Coronary artery (tissue), 2 donors: ENCODE measurements around the gene TTF2.

Experiments
- DNase-seq: peaks from one replicate; pipeline ENCODE4 v3.0.0-alpha.2; 2017; ENCODE audit warnings: low spot score
- H3K27ac ChIP-seq, 2 donors: fragments of 200-600 bp; sonication (generic); one replicate each; pipeline ENCODE4 v1.5.1; 2016 to 2019
- H3K4me3 ChIP-seq: fragments of 200-600 bp; sonication (generic); 2 replicates; pipeline ENCODE4 v1.5.1; 2016; ENCODE audit warnings: mild to moderate bottlenecking, moderate library complexity
- TF ChIP-seq, protein P1 (sequence below): fragments of 200-600 bp; sonication (generic); IDR thresholded peaks from one replicate; pipeline ENCODE4 v1.5.1; 2019; ENCODE audit warnings: antibody characterized with exemption

Gene TTF2

DNA sequence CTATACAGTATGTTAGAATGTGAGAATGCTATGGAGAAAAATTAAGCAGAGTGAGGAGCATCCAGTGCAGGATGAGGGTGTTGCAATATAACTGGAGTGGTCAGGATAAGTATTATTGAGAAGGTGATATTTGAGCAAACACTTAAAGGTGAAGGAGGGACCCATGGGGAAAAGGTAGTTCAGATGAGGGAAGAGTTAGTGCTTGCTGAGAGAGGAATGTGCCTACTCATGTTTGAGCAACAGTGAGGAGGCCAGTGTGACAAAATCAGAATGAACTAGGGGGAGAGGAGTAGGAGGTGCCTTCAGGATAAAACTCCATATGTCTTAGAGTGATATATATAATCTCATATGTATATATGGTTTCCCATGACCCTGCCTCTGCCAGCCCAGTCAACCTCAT lies 67.7 kb downstream of the TTF2 start:
- Histone ChIP-seq H3K27ac (no peak overlapping the region), H3K4me3 (no peak overlapping the region)
- no peak for DNase-seq
- TF ChIP-seq, protein P1, sequence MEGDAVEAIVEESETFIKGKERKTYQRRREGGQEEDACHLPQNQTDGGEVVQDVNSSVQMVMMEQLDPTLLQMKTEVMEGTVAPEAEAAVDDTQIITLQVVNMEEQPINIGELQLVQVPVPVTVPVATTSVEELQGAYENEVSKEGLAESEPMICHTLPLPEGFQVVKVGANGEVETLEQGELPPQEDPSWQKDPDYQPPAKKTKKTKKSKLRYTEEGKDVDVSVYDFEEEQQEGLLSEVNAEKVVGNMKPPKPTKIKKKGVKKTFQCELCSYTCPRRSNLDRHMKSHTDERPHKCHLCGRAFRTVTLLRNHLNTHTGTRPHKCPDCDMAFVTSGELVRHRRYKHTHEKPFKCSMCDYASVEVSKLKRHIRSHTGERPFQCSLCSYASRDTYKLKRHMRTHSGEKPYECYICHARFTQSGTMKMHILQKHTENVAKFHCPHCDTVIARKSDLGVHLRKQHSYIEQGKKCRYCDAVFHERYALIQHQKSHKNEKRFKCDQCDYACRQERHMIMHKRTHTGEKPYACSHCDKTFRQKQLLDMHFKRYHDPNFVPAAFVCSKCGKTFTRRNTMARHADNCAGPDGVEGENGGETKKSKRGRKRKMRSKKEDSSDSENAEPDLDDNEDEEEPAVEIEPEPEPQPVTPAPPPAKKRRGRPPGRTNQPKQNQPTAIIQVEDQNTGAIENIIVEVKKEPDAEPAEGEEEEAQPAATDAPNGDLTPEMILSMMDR, result no peak

DNA sequence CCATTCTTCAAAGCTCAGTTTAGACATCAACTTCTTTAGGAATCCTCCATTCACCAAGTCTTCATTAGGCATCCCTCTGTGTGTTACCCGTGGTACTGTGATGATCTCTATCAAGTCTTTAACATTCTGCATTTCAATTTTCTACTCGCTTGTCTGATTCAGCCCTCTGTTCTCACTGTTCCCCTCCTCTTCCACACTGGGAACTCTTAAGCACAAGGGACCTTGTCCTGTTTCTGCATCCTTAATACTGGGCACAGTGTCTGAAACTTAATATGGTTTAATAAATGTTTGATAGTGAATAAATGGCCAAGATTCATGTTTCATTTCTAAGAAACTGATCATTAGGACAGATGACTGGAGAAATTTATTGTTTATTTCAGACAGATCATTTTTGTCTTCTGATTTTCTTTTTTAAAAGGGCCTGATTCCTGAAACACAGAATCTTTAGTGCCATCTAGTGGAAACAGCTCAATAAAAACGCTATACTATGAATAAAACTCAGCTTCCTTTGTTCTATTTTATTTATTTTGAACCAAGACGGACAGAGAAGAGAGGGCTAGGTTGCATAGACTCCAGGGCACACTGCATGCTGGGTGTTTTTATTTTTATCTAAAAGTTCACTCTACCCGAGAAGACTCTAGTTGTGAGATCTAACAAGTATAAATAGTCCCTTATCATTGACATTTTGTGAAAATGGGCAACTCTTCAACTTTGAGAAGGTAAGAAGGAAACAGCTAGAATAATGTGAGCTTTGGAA lies 68.4 kb downstream of the TTF2 start:
- TF ChIP-seq, protein P1, result no peak
- Histone ChIP-seq H3K27ac (no peak overlapping the region), H3K4me3 (no peak overlapping the region)
- no peak for DNase-seq

DNA sequence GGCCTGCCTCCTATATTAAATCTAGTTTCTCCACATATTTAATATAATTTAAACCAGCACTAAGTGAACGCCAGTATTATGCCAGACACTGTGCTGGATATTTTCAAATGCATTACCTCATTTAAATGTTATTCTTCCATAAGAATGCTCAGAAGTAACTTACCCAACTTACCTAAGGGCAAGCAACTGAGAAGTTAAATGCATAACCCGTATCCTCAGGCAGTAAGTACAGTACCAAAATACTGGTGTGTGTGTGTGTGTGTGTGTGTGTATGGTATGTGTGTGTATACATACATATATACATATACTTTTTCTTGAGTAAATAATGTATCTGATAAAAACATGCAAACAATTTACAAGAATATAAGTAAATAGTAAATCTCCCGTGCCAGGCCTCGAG lies 70.4 kb downstream of the TTF2 start:
- H3K27ac ChIP-seq, result no peak overlapping the region
- TF ChIP-seq, protein P1, result no peak
- no peak for DNase-seq
- H3K4me3 ChIP-seq, result no peak overlapping the region

DNA sequence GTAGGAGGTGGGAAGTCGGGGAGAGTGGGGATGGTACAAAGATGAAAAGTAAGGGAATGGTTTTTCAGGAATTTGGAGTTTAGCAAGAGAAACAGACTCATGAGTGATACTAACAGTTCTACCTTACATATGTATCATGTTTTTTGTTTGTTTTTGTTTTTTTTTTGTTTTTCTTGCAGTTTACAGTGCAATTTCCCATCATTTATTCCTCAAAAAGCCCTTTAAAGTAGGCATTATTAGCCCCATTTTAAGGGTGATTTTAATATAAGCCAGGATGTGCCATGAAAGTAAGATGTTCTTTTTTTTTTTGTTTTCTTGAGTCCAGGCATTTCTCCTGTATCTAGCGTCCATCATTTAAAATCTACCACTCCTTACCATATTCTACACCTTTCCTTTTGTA lies 75.2 kb downstream of the TTF2 start:
- no peak overlapping the region for H3K27ac ChIP-seq
- no peak overlapping the region for H3K4me3 ChIP-seq
- TF ChIP-seq, protein P1, result no peak
- no peak for DNase-seq

DNA sequence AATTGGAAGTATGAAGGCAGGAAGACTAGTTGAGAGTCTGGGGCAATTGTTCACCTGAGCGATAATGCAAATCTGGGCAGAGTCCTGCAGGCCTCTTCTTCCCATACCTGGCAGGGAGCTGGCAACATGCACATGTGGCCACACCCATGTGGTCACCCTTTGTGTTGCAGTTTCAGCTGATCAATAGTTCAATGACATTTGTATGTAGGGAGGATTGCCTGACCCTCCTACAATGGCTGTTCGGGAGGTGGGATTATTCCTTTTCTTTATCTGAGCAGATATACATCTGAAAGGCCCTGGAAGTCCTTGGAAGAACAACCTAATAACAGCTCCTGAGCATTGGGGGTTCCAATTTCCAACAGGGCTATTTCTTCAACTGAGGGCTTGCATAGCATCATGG lies 76.6 kb downstream of the TTF2 start:
- H3K27ac ChIP-seq, result no peak overlapping the region
- DNase-seq, result no peak
- H3K4me3 ChIP-seq, result no peak overlapping the region
- TF ChIP-seq, protein P1, result no peak

DNA sequence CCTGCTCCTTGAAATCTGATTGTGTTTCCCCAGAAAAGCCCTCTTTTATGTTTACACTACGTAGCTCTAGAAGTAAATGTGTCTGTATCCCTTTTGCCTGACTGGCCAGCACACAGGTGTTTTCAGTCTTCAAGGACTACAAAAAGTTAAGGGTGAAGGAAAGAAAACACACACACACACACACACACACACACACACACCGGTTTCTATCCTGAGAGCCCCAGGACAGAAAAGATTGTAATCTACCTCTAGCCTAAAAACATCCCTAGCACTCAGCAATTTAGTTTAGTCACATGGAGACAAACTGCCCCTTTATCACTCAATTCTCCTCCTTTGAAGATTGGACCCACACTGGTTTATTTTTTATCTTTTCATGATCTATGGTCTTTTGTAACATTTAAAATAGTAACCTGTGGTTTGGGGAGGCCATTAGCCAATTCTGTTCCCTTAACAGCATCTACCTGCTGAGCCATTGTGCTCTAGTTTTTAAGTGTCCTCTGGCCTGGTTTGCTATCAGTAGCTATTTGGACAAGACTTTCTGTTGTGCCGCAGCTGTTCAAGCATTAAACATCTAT lies 77.2 kb downstream of the TTF2 start:
- no peak for DNase-seq
- TF ChIP-seq, protein P1, result no peak
- H3K27ac ChIP-seq, result no peak overlapping the region
- H3K4me3 ChIP-seq, result no peak overlapping the region

DNA sequence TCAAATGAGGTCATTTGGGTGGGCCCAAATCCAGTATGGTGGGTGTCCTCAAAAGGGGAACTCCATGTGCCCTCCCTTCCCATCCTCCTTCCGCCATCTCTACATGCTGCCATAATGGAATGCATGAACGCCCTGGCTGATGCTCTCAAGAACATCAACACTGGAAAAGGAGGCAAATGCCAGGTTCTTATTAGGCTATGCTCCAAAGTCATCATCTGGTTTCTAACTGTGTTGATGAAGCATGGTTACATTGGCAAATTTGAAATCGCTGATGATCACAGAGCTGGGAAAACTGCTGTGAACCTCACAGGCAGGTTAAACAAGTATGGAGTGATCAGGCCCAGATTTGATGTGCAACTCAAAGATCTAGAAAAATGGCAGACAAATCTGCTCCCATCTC lies 78.0 kb downstream of the TTF2 start:
- H3K27ac ChIP-seq, result no peak overlapping the region
- TF ChIP-seq, protein P1, result no peak
- no peak overlapping the region for H3K4me3 ChIP-seq
- DNase-seq, result no peak
